ENCODE results near the gene DCC.

Gene DCC

DNA sequence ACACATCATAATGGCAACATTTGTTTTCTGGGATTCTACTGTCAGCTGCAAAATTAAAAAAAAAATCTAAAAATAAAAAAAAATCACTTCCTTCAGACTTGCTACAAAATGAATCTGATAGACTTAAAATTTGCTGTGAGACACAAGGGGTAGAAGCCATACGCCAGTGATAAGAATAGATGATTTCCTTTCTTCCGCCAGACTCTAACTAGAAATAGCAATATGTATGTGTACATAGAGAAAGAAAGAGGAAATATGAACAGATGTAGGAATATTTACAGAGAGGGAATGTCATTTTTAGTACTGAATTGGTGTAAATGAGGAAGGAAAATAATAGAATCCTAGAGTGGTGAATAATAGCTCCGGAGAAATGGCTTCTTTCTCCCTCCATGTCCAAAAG lies 574.2 kb downstream of the DCC start:
- DNase-seq (ENCODE audit: low spot score) = no peak

DNA sequence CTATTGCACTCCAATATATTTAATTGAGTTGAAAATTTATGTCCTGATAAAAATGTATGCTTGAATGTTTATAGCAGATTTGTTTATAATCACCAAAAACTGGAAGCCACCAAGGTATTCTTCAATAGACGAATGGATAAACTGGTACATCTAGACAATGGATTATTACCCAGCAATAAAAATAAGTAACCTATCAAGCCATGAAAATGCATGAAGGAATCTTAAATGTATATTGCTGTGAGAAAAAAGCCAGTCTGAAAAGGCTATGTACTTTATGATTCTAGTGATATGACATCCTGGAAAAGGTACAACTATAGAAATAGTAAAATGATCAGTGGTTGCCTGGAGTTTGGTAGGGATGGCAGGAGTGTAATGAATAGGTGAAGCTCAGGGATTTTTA lies 580.7 kb downstream of the DCC start:
- no peak for DNase-seq (ENCODE audit: low spot score)

DNA sequence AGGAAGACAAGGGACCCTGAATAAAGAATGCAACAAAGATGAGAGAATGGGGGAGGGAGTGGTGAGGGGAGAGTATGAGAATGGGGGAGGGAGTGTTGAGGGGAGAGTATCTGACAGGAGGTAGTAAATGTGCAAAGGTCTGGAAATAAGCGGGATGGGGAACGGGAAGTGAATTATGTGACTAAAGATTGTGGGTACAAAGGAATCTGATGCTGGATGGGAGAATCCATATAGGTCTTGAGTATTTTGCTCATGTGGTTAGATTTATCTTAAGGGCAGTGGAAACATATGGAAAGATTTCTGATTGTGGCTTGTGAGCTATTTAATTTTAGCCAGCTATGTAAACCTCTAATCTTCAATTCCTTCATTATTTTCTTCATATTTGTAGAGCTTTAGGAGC lies 593.4 kb downstream of the DCC start:
- no peak for DNase-seq (ENCODE audit: low spot score)

DNA sequence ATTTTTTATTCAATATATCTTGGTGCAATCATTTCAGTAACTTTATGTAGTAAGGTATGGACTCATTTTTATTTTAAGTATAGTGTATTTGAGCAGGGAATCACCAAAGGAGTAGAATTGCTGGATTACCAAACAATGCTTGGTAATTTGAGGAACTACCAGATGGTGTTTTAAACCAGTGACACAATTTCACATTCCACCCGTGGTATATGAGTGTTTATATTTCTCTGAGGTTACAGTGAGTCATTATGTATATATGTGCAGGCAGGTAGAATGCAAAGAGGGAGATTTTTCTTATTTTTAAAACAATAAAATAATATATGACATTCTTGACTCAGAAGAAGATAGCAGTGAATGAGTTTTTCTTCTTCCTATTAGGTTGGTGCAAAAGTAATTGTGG lies 596.9 kb downstream of the DCC start:
- DNase-seq (ENCODE audit: low spot score) = no peak

DNA sequence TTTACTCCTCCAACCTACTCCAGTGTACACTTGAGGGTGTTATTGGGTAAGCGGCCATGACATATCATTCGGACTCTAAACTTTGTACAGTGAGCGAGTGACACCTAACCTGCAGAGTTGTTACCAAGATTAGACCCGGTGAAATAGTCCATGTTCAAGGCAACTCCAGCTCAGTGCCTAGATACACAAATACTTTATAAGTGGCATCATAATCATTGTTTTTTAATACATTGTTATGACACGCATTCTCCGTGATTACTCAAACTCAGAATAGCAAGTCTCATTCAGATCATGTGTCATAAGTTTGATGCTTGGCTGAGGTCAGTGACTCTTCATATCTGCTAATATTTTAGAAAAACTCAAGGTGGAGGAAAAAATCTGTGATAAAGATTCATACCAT lies 597.8 kb downstream of the DCC start:
- DNase-seq (ENCODE audit: low spot score) = no peak

DNA sequence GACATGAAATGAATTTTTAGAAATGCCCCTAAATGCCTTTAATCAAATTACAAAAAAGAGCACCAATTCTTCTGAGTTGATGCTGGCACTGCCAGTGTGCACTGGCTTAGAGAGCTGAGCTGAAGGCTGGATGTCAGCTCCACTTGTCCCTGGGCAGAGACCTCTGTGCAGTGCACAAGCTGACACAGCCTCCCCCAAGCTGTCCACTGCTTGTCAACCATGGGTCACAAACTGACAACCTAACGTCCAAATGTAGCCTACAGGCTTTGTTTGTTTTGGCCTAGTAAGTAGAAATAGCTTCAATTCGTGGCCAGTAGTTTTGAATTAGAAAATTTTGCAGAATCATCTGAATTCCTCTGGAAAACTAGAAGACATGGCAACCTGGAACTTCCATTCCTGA lies 605.6 kb downstream of the DCC start:
- no peak for DNase-seq (ENCODE audit: low spot score)

DNA sequence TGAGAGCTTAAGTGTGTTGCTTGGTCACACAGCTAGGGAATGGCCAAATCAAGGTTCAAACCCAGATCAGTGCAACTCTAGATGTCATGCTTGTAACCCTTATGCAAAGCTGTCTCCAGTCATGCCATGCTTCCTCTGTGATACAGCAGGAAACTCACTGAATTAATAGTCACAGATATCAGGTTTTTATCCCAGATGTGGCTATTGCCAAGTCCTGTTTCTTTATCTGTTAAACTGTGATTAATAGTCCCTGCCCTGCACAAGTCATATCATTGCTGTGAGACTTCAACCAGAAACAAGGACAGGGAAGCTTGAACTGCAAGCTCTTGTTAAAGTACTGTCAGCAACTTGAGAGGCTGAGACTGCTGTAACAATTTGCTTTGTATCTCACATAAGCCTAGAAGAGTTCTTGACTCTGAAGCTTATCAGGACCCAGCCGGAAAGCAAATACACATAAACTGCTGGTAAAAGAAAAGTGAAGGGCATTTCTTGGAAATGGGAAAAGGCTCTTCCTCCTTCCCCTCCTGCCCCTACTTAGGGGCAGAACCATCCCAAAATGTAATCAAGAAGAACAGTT lies 609.0 kb downstream of the DCC start:
- no peak for DNase-seq (ENCODE audit: low spot score)

DNA sequence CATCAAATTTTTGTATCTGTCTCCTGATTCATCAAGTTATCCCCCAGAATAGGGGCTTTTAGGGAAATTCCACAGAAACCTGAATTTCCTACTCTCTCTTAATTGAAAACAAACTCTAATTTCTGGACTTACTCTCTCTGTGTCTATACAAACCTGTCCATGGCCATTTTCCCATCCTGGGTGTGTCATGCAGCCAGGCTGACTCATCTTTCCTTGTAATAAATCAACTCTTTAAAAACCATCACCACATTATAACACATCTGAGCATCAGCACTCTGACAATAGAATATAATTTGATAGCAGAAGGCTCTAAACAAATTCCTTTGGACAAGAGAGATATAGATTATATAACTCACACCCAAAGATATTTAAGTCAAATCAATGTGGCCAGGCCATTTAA lies 610.2 kb downstream of the DCC start:
- DNase-seq (ENCODE audit: low spot score) = no peak

DNA sequence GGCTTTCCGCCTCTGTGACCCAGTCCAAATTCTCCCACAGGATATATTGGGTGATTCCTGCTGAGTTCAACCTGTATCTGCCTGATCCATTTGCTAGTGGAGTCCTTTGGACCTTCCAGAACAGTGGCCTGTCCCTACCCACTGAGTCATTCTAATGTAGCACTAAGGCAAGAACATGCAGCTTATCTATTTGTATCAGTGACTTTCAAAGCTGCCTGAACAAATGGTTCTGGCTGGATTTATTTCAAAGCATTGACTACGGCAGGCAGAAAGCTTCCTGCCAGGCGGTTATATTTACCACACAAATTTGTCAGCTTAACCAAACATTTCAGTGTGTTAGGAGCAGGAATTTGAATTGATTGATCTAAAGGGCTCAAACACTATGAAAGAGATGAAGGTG lies 613.4 kb downstream of the DCC start:
- DNase-seq (ENCODE audit: low spot score) = no peak

DNA sequence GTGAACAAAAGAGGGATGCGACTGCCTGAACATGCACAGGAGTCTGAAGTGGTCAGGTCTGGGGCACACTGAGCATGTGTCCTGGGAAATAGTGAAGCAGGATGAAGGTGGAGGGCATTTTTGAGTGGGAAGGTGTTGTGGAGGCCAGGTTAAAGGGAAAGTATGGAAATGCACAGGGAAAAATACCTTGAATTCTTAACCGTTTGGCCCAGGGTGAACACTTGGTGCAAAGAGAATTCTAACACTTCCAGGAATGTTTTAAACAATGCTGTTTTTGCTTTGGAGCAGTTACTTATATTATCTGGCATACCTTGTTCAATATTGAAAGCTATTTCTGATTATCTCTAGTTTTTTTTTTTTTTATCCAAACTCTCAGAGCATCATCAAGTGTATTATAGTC lies 623.5 kb downstream of the DCC start:
- DNase-seq (ENCODE audit: low spot score) = no peak

DNA sequence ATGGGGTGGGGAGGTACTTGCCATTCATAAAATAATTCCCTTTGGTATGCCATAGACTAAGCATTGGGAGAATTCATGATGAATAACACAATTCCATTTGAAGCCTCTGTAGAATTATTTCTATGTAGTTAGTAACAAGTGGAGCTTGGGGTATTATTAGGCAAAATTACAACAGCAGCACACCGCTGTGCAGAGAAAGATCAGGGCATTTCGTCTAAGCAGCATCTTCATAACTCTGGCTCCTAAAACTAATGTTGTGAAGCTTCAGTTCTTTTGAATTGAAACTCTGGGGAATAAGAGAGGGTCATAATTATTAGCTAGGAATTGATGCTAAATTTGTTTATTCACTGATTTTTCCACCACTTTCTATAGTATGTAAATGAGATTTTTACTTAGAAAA lies 630.7 kb downstream of the DCC start:
- DNase-seq (ENCODE audit: low spot score) = no peak

DNA sequence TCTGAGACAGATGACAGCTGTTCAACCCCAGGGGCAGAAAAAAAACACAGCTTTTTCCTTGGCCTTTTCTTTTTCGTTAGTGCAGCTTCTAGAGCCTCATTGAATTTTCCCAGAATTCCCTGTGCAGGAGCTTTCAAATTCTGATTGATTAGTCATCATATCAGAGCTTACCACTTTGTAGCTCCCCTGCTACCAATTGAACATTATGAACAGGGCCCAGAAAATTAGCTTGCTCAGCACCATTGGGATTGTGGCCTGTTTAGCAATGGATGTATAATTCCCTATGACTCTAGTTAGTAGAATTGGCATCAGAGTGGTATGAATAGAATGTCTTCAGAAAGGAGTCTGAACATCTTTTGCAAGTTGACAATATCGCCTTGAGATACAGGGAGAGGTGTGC lies 631.1 kb downstream of the DCC start:
- no peak for DNase-seq (ENCODE audit: low spot score)

DNA sequence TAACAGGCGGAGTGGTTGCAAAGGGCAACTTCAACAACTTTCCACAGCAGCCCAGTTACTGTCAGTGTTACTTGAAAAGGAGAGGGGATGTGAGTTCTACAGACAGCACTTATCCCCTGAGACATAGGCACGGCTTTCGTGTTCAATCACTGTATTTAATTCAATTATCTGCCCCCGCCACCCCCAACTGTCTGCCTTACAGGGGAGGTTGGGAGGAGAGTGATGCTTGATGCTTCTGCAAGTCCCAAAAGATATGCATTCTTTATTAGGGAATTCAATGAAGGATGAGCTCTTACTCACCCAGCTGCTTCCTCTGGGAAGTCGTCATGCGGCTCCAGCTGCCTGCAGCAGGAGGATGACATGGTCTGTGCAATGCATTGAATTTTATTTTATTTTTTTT lies 639.9 kb downstream of the DCC start:
- no peak for DNase-seq (ENCODE audit: low spot score)

DNA sequence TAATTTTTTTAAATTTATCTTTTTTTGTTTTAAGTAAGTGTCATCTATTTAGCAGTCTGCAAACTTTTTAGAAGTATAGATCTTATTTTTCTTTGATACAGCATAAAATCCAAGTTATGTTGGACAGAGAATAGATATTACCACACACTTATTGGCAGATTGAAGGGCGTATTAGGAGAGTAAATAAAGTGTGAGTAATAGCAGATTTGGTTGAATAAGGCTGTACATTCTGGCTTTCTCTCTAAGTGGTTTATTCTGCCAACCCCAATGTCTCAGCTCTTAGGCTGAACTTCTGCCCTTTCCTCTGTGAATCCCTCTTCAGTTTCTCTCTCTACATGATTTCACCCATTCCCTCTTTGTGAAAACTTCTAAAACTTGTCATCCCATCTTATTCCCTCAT lies 651.2 kb downstream of the DCC start:
- DNase-seq (ENCODE audit: low spot score) = no peak

DNA sequence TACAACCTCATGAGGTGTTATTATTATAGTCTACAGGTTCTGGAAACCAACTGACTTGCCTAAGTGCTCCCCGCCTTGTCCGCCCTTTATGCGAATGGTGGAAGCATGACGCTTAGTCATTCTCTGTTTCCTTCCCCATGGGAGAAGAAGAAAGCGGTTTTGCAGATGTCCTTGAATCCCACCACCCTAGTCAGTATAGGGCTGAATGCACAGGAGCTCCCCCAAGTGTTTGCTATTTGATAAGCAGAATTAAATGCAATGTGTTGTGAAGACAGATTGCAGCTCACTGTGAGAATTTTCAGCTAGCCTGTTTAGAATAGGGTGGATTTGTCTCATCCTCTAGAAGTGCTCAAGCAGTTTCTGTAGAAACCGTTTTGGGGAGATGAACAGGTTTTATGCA lies 652.0 kb downstream of the DCC start:
- DNase-seq (ENCODE audit: low spot score) = no peak

DNA sequence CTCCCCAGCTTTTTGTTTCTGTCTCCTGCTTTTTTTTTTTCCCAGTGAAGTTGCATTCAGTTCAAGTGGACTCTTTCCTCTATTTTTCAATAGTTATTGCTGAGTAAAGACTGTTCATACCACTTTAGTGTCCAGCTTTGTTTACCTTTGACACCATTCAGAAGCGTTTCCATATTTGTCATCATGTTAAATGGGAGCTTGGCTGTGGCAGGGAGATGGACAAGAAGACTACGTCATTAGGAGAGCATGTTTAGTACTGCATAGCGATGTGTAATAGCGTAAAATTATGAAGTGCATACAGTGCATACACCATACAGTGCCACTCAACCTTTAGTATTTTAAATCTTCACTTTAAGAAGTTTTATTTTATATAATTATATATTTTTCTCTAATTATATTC lies 655.9 kb downstream of the DCC start:
- DNase-seq (ENCODE audit: low spot score) = no peak

DNA sequence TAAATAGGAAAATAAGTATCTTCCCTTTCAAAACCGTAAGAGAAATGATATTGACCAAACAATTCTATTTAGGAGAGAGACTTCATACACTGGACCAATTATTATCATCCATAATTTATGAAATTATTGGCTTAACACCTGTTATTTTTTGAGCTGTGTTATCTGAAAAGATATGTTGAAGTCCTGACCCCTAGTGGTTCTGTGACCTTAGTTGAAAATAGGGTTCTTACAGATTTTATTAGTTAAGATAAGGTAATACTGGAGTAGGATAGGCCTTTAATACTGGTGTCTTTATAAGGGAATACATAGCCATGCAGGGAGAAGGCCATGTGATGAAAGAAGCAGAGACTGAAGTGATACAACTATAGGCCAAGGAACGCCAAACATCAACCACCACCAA lies 659.6 kb downstream of the DCC start:
- no peak for DNase-seq (ENCODE audit: low spot score)

DNA sequence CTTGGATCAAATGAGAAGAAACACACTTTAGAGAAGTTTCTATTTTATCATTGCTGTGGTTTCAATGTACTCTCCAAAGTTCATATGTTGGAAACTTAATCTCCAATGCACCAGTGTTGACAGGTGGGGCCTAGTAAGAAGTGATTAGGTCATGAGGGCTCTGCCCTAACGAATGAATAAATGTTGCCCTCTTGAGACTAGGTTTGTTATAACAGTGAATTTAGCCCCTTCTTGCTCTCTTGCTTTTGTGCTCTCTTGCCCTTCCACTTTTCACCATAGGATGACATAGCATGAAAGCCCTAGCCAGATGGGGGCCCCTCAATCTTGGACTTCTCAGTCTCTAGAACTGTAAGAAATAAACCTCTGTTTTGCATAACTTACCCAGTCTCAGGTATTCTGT lies 664.8 kb downstream of the DCC start:
- DNase-seq (ENCODE audit: low spot score) = no peak

DNA sequence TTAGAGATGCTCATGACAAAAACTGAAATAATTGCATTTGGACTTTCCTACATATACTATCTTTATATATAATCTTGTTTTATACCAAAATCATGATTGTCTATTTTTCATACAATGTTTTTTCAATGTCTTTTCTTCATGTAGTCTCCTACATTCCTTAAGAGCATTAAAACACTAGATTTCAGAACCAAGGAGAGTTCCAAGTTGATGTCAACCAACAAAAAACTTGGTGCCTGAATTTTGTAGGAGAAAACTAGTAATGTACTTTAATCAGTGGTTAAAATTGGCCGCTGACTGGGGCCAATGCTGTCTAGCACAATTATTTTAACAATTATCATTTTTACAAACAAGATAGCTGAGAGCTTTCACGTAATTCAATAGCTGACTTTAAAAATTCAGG lies 678.8 kb downstream of the DCC start:
- no peak for DNase-seq (ENCODE audit: low spot score)

DNA sequence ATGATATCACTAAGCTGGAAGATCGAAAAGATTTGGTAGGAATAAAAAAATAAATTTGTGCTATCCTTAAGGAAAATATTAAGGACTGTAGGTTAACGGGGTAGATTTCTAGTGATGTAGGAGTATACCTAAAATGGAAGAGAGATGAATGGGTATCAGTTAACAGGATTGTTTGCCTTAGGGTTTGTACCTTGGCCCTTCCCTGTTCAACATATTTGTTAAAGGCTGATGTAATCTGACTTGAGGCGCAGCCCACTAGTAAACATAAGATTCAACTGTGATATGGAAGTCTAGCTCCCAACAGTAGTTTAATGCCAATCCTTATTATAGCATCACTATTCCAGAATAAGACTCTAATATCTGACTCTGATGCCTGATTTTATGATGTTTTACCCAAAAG lies 685.2 kb downstream of the DCC start:
- DNase-seq (ENCODE audit: low spot score) = no peak

DNA sequence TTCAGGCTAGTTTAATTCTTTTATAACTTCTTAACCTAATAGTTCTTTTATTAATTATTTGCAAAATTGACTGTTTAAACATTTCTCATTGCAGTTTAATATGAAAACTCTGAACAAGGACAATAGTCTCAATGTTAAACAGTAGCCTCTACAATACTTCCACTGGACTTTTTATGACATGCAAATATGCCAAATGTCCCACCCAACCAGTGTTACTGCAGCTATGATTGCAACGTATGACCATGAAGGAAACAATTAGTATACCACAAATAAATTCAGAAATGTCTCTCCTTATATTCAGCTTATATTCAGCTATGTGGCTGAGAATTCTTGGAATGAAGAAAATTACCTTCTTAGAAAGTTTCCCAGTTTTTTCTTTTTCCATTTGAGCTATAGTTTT lies 688.6 kb downstream of the DCC start:
- no peak for DNase-seq (ENCODE audit: low spot score)

DNA sequence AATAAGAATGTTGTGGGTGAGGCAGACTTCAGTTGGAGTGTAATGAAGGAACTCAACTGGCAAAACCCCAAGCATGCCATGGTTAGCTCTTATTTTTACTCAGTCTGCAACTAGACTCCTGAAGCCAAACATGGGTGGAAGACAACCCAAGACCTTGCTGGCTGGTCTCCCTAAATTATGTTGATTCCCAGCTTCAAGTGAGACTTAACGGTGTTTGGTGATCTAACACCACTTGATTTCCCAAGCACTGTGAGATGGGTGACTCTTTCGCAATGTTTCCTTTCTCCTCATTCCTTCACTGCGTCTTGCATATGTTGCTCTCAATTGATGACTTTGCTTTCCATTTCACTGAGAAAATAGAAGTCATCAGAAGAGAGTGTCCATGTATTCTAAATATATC lies 693.1 kb downstream of the DCC start:
- DNase-seq (ENCODE audit: low spot score) = no peak

DNA sequence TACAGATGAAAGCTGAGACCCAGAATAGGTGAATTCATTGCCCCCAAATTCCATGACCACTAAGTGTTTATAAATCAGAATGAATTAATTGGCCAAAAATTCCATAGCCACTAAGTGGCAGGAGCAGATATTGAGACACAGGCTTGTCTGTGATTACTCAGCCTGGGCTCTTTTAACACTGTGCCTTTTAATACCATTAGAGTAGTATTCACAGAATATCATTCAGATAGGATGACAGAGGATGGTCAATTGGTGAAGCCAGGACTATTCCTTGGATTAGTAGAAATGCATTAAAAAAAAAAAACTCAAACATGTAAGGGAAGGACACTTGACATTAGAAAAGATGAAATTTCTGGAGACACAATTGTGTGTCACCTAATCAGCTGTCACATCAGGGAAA lies 698.6 kb downstream of the DCC start:
- no peak for DNase-seq (ENCODE audit: low spot score)

DNA sequence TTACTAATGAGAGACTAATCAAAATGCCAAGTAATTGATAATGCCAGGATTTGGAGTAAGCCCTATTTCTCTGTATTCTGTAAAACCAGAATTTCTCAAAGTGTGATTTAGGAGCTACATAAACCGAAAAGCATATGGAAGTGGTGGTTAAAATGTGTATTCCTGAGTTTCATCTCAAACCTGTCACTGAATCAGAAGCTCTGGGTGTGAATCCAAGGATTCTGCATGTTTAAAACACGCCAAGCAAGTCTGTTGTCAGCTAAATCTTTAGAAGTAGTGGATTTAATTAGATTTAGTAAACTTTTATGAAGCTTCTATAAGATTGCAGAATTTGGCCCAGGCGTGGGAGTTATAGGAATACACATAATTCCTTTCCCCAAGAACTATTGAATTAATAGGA lies 700.3 kb downstream of the DCC start:
- no peak for DNase-seq (ENCODE audit: low spot score)

DNA sequence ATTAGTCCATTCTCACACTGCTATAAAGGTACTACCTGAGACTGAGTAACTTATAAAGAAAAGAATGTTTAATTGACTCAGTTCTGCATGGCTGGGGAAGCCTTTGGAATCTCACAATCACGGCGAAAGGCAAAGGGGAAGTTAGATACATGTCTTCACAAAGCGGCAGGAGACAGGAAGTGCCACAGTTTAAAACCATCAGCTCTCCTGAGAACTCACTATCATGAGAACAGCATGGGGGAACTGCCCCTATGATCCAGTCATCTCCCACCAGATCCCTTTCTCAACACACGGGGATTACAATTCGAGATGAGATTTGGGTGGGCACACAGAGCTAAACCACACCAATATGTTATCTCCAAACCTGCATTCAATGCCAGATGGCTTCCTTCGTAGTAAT lies 716.1 kb downstream of the DCC start:
- no peak for DNase-seq (ENCODE audit: low spot score)

Measured in germinal center (tissue), 1 donor.